Stimulated activated naive B cell treated with anti-CD40 and anti-IgM and Interleukin-4, amounts not matched to agents 10 μg/mL and 1 μg/mL and 100 μg/mL, for 72 hours (primary cell): ENCODE measurements around the gene UBE2D2.
"Not testable (repeated sequence)": the region's sequence is repeated elsewhere in the genome, so short reads cannot be mapped to it uniquely, and the experiment has no call there.

Experiments used
- ATAC-seq, 2 donors: fragments of 150-1000 bp; cut with Tn5 transposase; replicated peaks; 2 replicates each; pipeline ENCODE4 v1.10.0; 2021; ENCODE audit warnings: moderate library complexity in 1 of 2
- DNase-seq: peaks from one replicate; pipeline ENCODE4 v3.0.0; 2021
- H3K27ac Mint-ChIP-seq: one replicate; pipeline ENCODE4 v1.8.0; 2022; ENCODE audit warnings: mild to moderate bottlenecking, mixed read lengths
- H3K27me3 Mint-ChIP-seq, 2 donors: one replicate each; pipeline ENCODE4 v1.8.0; 2022; ENCODE audit warnings: mixed read lengths in 2 of 2
- H3K36me3 Mint-ChIP-seq, 2 donors: one replicate each; pipeline ENCODE4 v1.8.0; 2022; ENCODE audit warnings: mixed read lengths in 2 of 2, mild to moderate bottlenecking in 1 of 2
- H3K4me1 Mint-ChIP-seq, 2 donors: one replicate each; pipeline ENCODE4 v1.8.0; 2022; ENCODE audit warnings: mixed read lengths in 2 of 2, mild to moderate bottlenecking in 1 of 2
- H3K4me3 Mint-ChIP-seq, 2 donors: one replicate each; pipeline ENCODE4 v1.8.0; 2022; ENCODE audit warnings: mild to moderate bottlenecking in 2 of 2, mixed read lengths in 2 of 2, moderate library complexity in 1 of 2
- H3K9me3 Mint-ChIP-seq, 2 donors: one replicate each; pipeline ENCODE4 v1.8.0; 2022; ENCODE audit warnings: mixed read lengths in 2 of 2, mild to moderate bottlenecking in 1 of 2

Gene UBE2D2

GRCh38 chr5:139561655-139562451 is 714 bp downstream of the UBE2D2 start:
- H3K9me3 Mint-ChIP-seq, result no peaks in the 10 kb centered on the region
- peaks cover 15 to 41% of the 10 kb centered on the region in 2 donors for H3K4me1 Mint-ChIP-seq

GRCh38 chr5:139562847-139563246 is 1.7 kb downstream of the UBE2D2 start:
- Mint-ChIP-seq H3K9me3 (no peaks in the 10 kb centered on the region), H3K27me3 (no peaks in the 10 kb centered on the region), H3K4me3 (peak overlapping the region; percentile 91 to 98), H3K36me3 (peaks cover 17 to 37% of the 10 kb centered on the region in 2 donors), H3K27ac (peak overlapping the region; percentile 99), H3K4me1 (peaks cover 18 to 47% of the 10 kb centered on the region in 2 donors)
- no peak for ATAC-seq
- no peak for DNase-seq

More at GRCh38 chr5:139561655-139562451, 714 bp downstream of the UBE2D2 start:
- H3K27ac Mint-ChIP-seq, result peak overlapping the region; percentile 99
- DNase-seq (peak; percentile 44), ATAC-seq (peak; percentile 23 to 33)
- no peaks in the 10 kb centered on the region for H3K27me3 Mint-ChIP-seq
- H3K4me3 Mint-ChIP-seq, result peak overlapping the region; percentile 91 to 98
- H3K36me3 Mint-ChIP-seq, result peaks cover 13 to 30% of the 10 kb centered on the region in 2 donors

GRCh38 chr5:139565411-139566305 is 4.5 kb downstream of the UBE2D2 start:
- H3K9me3 Mint-ChIP-seq, result no peaks in the 10 kb centered on the region
- ATAC-seq (peak; percentile 62 to 72), DNase-seq (peak; percentile 48)
- H3K27ac Mint-ChIP-seq, result peak overlapping the region; percentile 88
- peaks cover 26 to 68% of the 10 kb centered on the region in 2 donors for H3K4me1 Mint-ChIP-seq
- H3K27me3 Mint-ChIP-seq, result no peaks in the 10 kb centered on the region
- H3K36me3 Mint-ChIP-seq, result peaks cover 21 to 49% of the 10 kb centered on the region in 2 donors
- H3K4me3 Mint-ChIP-seq, result peak overlapping the region; percentile 78 to 81

GRCh38 chr5:139566611-139567010 is 5.5 kb downstream of the UBE2D2 start:
- Mint-ChIP-seq H3K4me1 (peaks cover 30 to 73% of the 10 kb centered on the region in 2 donors), H3K9me3 (no peaks in the 10 kb centered on the region), H3K27ac (peak overlapping the region; percentile 88), H3K36me3 (peaks cover 25 to 50% of the 10 kb centered on the region in 2 donors), H3K27me3 (no peaks in the 10 kb centered on the region), H3K4me3 (peak overlapping the region; percentile 36 to 81)
- DNase-seq, result no peak
- ATAC-seq, result no peak

GRCh38 chr5:139569270-139569955 is 8.3 kb downstream of the UBE2D2 start:
- no peaks in the 10 kb centered on the region for H3K9me3 Mint-ChIP-seq
- no peaks in the 10 kb centered on the region for H3K27me3 Mint-ChIP-seq
- no peak overlapping the region for H3K27ac Mint-ChIP-seq
- ATAC-seq (no peak), DNase-seq (no peak)
- H3K4me3 Mint-ChIP-seq, result no peak overlapping the region
- peaks cover 35 to 81% of the 10 kb centered on the region in 2 donors for H3K4me1 Mint-ChIP-seq
- H3K36me3 Mint-ChIP-seq, result peaks cover 26 to 48% of the 10 kb centered on the region in 2 donors

GRCh38 chr5:139571543-139571942 is 10.4 kb downstream of the UBE2D2 start:
- H3K4me3 Mint-ChIP-seq, result peak overlapping the region; percentile 18 to 57
- H3K9me3 Mint-ChIP-seq, result no peaks in the 10 kb centered on the region
- peak overlapping the region; percentile 1 for H3K27ac Mint-ChIP-seq
- DNase-seq, result no peak
- no peaks in the 10 kb centered on the region for H3K27me3 Mint-ChIP-seq
- ATAC-seq, result no peak
- peaks cover 26 to 43% of the 10 kb centered on the region in 2 donors for H3K36me3 Mint-ChIP-seq
- H3K4me1 Mint-ChIP-seq, result peaks cover 35 to 80% of the 10 kb centered on the region in 2 donors

- no peak for ATAC-seq
- H3K36me3 Mint-ChIP-seq, result peaks cover 26 to 42% of the 10 kb centered on the region in 2 donors
- H3K27ac Mint-ChIP-seq, result peak overlapping the region; percentile 14
- peaks cover 37 to 80% of the 10 kb centered on the region in 2 donors for H3K4me1 Mint-ChIP-seq
- DNase-seq, result no peak
- peak overlapping the region; percentile 18 to 57 for H3K4me3 Mint-ChIP-seq
- H3K27me3 Mint-ChIP-seq, result no peaks in the 10 kb centered on the region
- no peaks in the 10 kb centered on the region for H3K9me3 Mint-ChIP-seq
These were observed 10.8 kb downstream of the UBE2D2 start for GRCh38 chr5:139571966-139572365.

DNA sequence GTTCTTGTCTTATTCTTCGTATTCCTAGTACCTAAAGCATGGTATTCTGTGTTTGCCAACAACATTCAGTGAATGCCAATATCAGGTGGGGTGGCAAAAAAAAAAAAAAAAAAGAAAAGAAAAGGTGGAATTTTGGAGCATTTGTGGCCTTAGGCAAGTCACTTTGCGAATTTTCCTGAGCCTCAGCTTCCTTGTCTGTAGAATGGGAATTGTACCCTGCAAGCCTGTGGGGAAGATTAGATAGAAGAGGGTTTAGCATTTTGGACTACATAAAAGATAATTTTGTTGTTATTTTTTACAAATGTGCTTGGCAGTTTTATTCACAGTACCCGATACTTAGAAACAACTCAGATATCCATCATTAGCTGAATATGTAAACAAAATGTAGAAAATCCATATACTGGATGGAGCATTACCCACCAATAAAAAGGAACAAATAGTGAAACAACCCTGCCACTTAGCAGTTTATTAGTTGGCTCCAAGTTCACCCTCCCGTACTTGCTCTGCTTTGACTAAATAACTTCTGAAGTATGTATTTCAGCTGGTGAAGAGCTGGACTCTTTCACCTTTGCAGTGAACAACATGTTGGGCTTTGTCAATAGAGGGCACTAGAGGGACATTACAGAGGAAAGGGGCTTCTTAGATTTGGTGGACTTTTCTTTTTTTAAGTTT is 13.6 kb downstream of the UBE2D2 start:
- Mint-ChIP-seq H3K4me3 (no peak overlapping the region), H3K4me1 (peaks cover 40 to 75% of the 10 kb centered on the region in 2 donors), H3K36me3 (peaks cover 22 to 36% of the 10 kb centered on the region in 2 donors), H3K9me3 (no peaks in the 10 kb centered on the region), H3K27ac (peak overlapping the region; percentile 65), H3K27me3 (no peaks in the 10 kb centered on the region)
- peak; percentile 59 to 71 for ATAC-seq
- no peak for DNase-seq

- Mint-ChIP-seq H3K4me1 (peaks cover 37 to 70% of the 10 kb centered on the region in 2 donors), H3K9me3 (no peaks in the 10 kb centered on the region), H3K4me3 (no peak overlapping the region), H3K27me3 (no peaks in the 10 kb centered on the region), H3K36me3 (peaks cover 19 to 30% of the 10 kb centered on the region in 2 donors), H3K27ac (no peak overlapping the region)
- no peak for ATAC-seq
- DNase-seq, result no peak
These were observed 14.1 kb downstream of the UBE2D2 start for GRCh38 chr5:139575313-139575646.

DNA sequence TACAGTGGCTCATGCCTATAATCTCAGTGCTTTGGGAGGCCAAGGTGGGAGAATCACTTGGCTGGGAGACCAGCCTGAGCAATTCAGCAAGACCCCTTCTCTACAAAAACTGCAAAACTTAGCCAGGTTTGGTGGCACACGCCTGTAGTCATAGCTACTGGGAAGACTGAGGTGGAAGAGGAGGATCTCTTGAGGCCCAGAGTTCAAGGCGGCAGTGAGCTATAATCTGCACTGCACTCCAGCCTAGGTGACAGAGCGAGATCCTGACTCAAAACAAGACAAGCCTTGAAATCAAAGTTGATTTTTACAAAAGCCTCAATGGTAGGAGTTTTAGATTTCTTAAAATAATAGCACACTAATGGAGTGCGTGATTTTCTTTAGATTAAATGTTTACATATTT is 14.6 kb downstream of the UBE2D2 start:
- peak in 1 of 2 donors; percentile 36 for ATAC-seq
- Mint-ChIP-seq H3K4me1 (peaks cover 37 to 70% of the 10 kb centered on the region in 2 donors), H3K9me3 (no peaks in the 10 kb centered on the region), H3K27me3 (no peaks in the 10 kb centered on the region), H3K27ac (peak overlapping the region; percentile 43), H3K36me3 (peaks cover 22 to 31% of the 10 kb centered on the region in 2 donors), H3K4me3 (no peak overlapping the region)
- no peak for DNase-seq

GRCh38 chr5:139577689-139578290 is 16.7 kb downstream of the UBE2D2 start:
- Mint-ChIP-seq H3K4me1 (peaks cover 35 to 68% of the 10 kb centered on the region in 2 donors), H3K27me3 (no peaks in the 10 kb centered on the region), H3K27ac (no peak overlapping the region), H3K9me3 (no peaks in the 10 kb centered on the region), H3K4me3 (peak overlapping the region in 1 of 2 donors; percentile 40), H3K36me3 (peaks cover 14 to 29% of the 10 kb centered on the region in 2 donors)
- DNase-seq (no peak), ATAC-seq (no peak)

DNA sequence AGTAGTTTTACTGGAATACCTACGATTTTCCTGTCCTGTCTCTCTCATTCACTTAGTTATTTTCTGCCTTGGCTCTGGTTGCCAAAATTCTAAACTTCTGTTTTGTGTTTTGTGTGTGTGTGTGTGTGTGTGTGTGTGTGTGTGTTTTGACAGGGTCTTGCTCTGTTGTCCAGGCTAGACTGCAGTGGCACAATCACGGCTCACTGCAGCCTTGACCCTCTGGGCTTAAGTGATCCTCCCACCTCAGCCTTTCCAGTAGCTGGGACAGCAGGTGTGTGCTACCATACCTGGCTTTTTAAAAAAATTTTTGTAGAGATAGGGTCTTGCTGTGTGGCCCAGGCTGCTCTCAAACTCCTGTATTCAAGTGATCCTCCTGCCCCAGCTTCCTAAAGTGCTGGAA is 17.2 kb downstream of the UBE2D2 start:
- ATAC-seq, result no peak
- Mint-ChIP-seq H3K36me3 (peaks cover 11 to 29% of the 10 kb centered on the region in 2 donors), H3K4me1 (peaks cover 34 to 74% of the 10 kb centered on the region in 2 donors), H3K4me3 (peak overlapping the region in 1 of 2 donors; percentile 40), H3K27ac (peak overlapping the region; percentile 37), H3K9me3 (no peaks in the 10 kb centered on the region), H3K27me3 (no peaks in the 10 kb centered on the region)
- no peak for DNase-seq

GRCh38 chr5:139582181-139582580 is 21.0 kb downstream of the UBE2D2 start:
- not testable (repeated sequence) for DNase-seq, H3K4me3 Mint-ChIP-seq, H3K9me3 Mint-ChIP-seq, H3K27me3 Mint-ChIP-seq, ATAC-seq
- Mint-ChIP-seq H3K27ac (peak overlapping the region; percentile 51), H3K36me3 (peaks cover 12 to 26% of the 10 kb centered on the region in 2 donors), H3K4me1 (peaks cover 29 to 57% of the 10 kb centered on the region in 2 donors)
